ENCODE data around the gene ZNF816. TPM values are rescaled to one million over a fixed set of nuclear protein-coding genes. Genes with fewer than 3 reads are reported as not detected.

Gene ZNF816
- total and polyA plus RNA-seq, 2 of the 8 experiments (the other 6 are each of a cell fraction or from before 2014, with no cell fraction given): 2.7 to 13.2 TPM

DNA sequence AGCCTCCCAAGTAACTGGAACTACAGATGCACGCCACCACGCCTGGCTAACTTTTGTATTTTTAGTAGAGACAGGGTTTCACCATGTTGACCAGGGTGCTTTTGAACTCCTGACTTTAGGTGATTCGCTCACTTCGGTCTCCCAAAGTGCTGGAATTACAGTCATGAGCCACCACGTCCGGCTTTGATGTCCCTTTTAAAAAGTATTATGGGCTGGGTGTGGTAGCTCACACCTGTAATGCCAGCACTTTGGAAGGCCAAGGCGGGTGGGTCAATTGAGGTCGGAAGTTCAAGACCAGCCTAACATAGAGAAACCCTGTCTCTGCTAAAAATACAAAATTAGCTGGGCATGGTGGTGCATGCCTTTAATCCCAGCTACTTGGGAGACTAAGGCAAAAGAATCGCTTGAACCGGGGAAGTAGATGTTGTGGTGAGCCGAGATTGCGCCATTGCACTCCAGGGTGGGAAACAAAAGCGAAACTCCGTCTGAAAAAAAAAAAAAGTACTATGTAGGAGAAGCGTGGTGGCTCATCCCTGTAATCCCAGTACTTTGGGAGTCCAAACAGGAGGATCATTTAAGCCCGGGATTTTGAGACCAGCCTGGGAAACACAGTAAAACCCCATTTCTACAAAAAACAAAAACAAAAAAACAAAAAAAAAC lies 28.2 kb upstream of the ZNF816 start:
- H4K20me1 ChIP-seq (replicated peaks in 1 of 2; ENCODE audit: control insufficient read depth in 1 of 2, insufficient read depth in 2 of 2, low read length in 2 of 2): no peaks in the 10 kb centered on the region
- H3K27me3 ChIP-seq (replicated peaks in 1 of 4; ENCODE audit: control insufficient read depth in 3 of 4, extremely low read depth in 1 of 4, insufficient read depth in 3 of 4, low read length in 3 of 4): peaks cover 3 to 16% (median 14%) of the 10 kb centered on the region in 4 experiments
- no peak for DNase-seq (ENCODE audit: low read depth in 1 of 2, low spot score in 2 of 2)
- no peak overlapping the region for H2BK12ac ChIP-seq (ENCODE audit: low read depth, low read length)
- no peak overlapping the region for H4K8ac ChIP-seq (ENCODE audit: extremely low read depth, insufficient read depth, low read length)
- H3K14ac ChIP-seq (ENCODE audit: insufficient read length): no peak overlapping the region
- no peaks in the 10 kb centered on the region for H3K79me2 ChIP-seq (ENCODE audit: control insufficient read depth in 1 of 2, insufficient read depth in 2 of 2, low read length in 2 of 2)
- H3K9ac ChIP-seq (replicated peaks in 1 of 4; ENCODE audit: extremely low read depth in 1 of 4, low read depth in 3 of 4, low read length in 3 of 4): no peak overlapping the region
- H2BK5ac ChIP-seq (ENCODE audit: low read depth, low read length): no peak overlapping the region
- H3K4me3 ChIP-seq (ENCODE audit: extremely low read depth in 1 of 4, insufficient read depth in 2 of 4, low read depth in 3 of 4, low read length in 4 of 4): no peak overlapping the region
- no peak for TF ChIP-seq SUZ12 (IDR thresholded peaks at IDR 0.05; ENCODE audit: low read length)
- FAIRE-seq: no peak
- H2BK120ac ChIP-seq (replicated peaks; ENCODE audit: low read depth, low read length): no peak overlapping the region
- no peak overlapping the region for H4K91ac ChIP-seq (replicated peaks; ENCODE audit: insufficient read length, low read length)
- no peak overlapping the region for H2AFZ ChIP-seq (ENCODE audit: low read length)
- no peaks in the 10 kb centered on the region for H3K9me3 ChIP-seq (ENCODE audit: insufficient read depth in 2 of 2, low read depth in 1 of 2, low read length in 1 of 2)
- no peak overlapping the region for H2AK5ac ChIP-seq (ENCODE audit: low read depth, low read length)
- H3K36me3 ChIP-seq (ENCODE audit: control insufficient read depth in 2 of 4, insufficient read depth in 4 of 4, low read length in 3 of 4): 0 out of 8 replicates have a peak, but pooled peaks cover 0 to 2% (median 0%) of the 10 kb centered on the region in 4 experiments
- H3K4me2 ChIP-seq (ENCODE audit: insufficient read depth in 1 of 2, low read depth in 2 of 2, low read length in 2 of 2): no peak overlapping the region
- peaks cover 0 to 7% (median 2%) of the 10 kb centered on the region in 4 experiments; a peak in 2 of 7 replicates for H3K4me1 ChIP-seq (replicated peaks in 1 of 4; ENCODE audit: control insufficient read depth in 3 of 4, insufficient read depth in 4 of 4, low read length in 3 of 4)
- ChIA-PET CTCF (ENCODE audit: partially characterized antibody) (interaction anchor here (1.7 kb wide), 1 partner anchor 9 kb away, joined by 5 read pairs; no protein-coding TSS in a partner anchor), POLR2A (ENCODE audit: partially characterized antibody) (interaction anchor here (0.7 to 0.9 kb wide), 3 partner anchors 15 to 292 kb away, joined by 3 read pairs; no protein-coding TSS in a partner anchor)
- H2BK20ac ChIP-seq (ENCODE audit: low read length): no peak overlapping the region
- H2BK15ac ChIP-seq (ENCODE audit: low read length): no peak overlapping the region
- no peak overlapping the region for H4K5ac ChIP-seq (ENCODE audit: insufficient read length, low read depth, low read length)
- H3K27ac ChIP-seq (ENCODE audit: low read depth, low read length): no peak overlapping the region
- peaks cover 9% of the 10 kb centered on the region for H3K23me2 ChIP-seq (ENCODE audit: low read depth, low read length)
- no peak overlapping the region for H3K18ac ChIP-seq (ENCODE audit: extremely low read depth, low read length)
- 96% methylated on average over 16 of the region's 16 CpGs; no CpG with 5 or more reads in 1 of the 2 experiments for WGBS, 2 experiments (ENCODE audit: extremely low coverage in 1 of 2, insufficient coverage in 1 of 2, insufficient read length in 1 of 2, insufficient replicate concordance in 2 of 2, low coverage in 1 of 2, low lambda C conversion rate in 2 of 2, missing lambda C conversion rate in 1 of 2)
- no peak overlapping the region for H3K56ac ChIP-seq (replicated peaks; ENCODE audit: insufficient read length, low read depth, low read length)
- H3K79me1 ChIP-seq (ENCODE audit: low read depth, low read length): no peaks in the 10 kb centered on the region
- no peak overlapping the region for H3K23ac ChIP-seq (ENCODE audit: insufficient read length)
- H3K4ac ChIP-seq (replicated peaks; ENCODE audit: insufficient read length, low read depth, low read length): no peak overlapping the region

Measured in H1 (cell line).